HepG2 (cell line): ENCODE data around the gene NEMF. TPM values are rescaled to one million over a fixed set of nuclear protein-coding genes. Genes with fewer than 3 reads are reported as not detected.

Experiments
- AFF4 ChIP-seq: sonication (generic); formaldehyde crosslinking; IDR thresholded peaks from 2 replicates; pipeline ENCODE4 v1.4.0; 2020; ENCODE audit warnings: missing genetic modification reagents
- CREBL2 ChIP-seq: sonication (generic); formaldehyde crosslinking; IDR thresholded peaks from 2 replicates; pipeline ENCODE4 v1.8.1; 2023; ENCODE audit warnings: missing genetic modification reagents, mild to moderate bottlenecking, borderline replicate concordance
- GTF2F1 ChIP-seq: fragments of 150-350 bp; IDR thresholded peaks from 2 replicates; pipeline ENCODE4 v1.6.1; 2014; ENCODE audit warnings: low read length
- MED8 ChIP-seq: sonication (generic); formaldehyde crosslinking; IDR thresholded peaks from 2 replicates; pipeline ENCODE4 v1.8.1; 2023; ENCODE audit warnings: mild to moderate bottlenecking, missing genetic modification reagents; ENCODE audit not compliant: insufficient replicate concordance
- MEIS2 ChIP-seq: sonication (generic); formaldehyde crosslinking; IDR thresholded peaks from 2 replicates; pipeline ENCODE4 v1.9.0; 2021; ENCODE audit warnings: mild to moderate bottlenecking, missing genetic modification reagents
- NBN ChIP-seq: fragments of 450-650 bp; conservative IDR thresholded peaks from 2 replicates; pipeline ENCODE4 v1.6.1; 2017
- RBFOX2 ChIP-seq: fragments of 200-400 bp; formaldehyde crosslinking; IDR thresholded peaks from 2 replicates; pipeline ENCODE4 v1.6.1; 2017; ENCODE audit warnings: low read depth, mild to moderate bottlenecking, low read length
- XRCC5 ChIP-seq: fragments of 200-400 bp; formaldehyde crosslinking; optimal IDR thresholded peaks from 2 replicates; pipeline ENCODE3; 2017; ENCODE audit warnings: mild to moderate bottlenecking, low read length
- ZFP36L1 ChIP-seq: sonication (generic); formaldehyde crosslinking; IDR thresholded peaks from 2 replicates; pipeline ENCODE4 v1.8.0; 2022; ENCODE audit warnings: mild to moderate bottlenecking, missing genetic modification reagents, moderate library complexity
- ZNF441 ChIP-seq: sonication (generic); formaldehyde crosslinking; IDR thresholded peaks from 2 replicates; pipeline ENCODE4 v1.7.0; 2021; ENCODE audit warnings: missing genetic modification reagents, borderline replicate concordance
- ZNF644 ChIP-seq: IDR thresholded peaks from 2 replicates; pipeline ENCODE4 v1.6.1; 2016; ENCODE audit warnings: low read depth
- polyA plus RNA-seq, 8 experiments: library from polyadenylated mRNA; depleted of rRNA in 3 of 8; stranded (reverse) in 7 of 8; unstranded in 1 of 8; fragments of >200 nt; fragmentation: Illumina TruSeq in 4 of 8; extraction: Trizol in 4 of 8; gene quantifications; 2 replicates each; pipeline versions ENCODE4 v1.2.1 to v1.2.3, GENCODE V29; 2011 to 2016; ENCODE audit warnings: low read depth in 4 of 8, missing spikeins in 1 of 8, mixed read lengths in 1 of 8; ENCODE audit not compliant: insufficient read depth in 1 of 8
- total RNA-seq, 5 experiments: library from RNA; depleted of rRNA; stranded (reverse); fragments of >200 nt; fragmentation: Illumina TruSeq; extraction: Trizol; gene quantifications; 2 replicates each; pipeline ENCODE4 v1.2.3, GENCODE V29; 2016; ENCODE audit warnings: low read depth in 1 of 5
- TF ChIP-seq, protein P1 (sequence below): sonication (generic); formaldehyde crosslinking; IDR thresholded peaks from 2 replicates; pipeline ENCODE4 v1.8.0; 2022; ENCODE audit warnings: missing genetic modification reagents, mild to moderate bottlenecking, borderline replicate concordance
- TF ChIP-seq, protein P2 (sequence below), 2 experiments: sonication (generic) in 1 of 2; formaldehyde crosslinking in 1 of 2; IDR thresholded peaks; 2 replicates each; pipeline versions ENCODE4 v1.6.1 to v1.9.0; 2014 to 2022; ENCODE audit warnings: antibody characterized with exemption in 1 of 2, borderline replicate concordance in 1 of 2, inconsistent platforms in 1 of 2, low read depth in 1 of 2, missing genetic modification reagents in 1 of 2
- TF ChIP-seq, protein P3 (sequence below): sonication (generic); formaldehyde crosslinking; IDR thresholded peaks from 2 replicates; pipeline ENCODE4 v1.4.0; 2020; ENCODE audit warnings: missing genetic modification reagents

NEMF gene
- total and polyA plus RNA-seq, 2 of the 13 experiments (the other 11 are each of a cell fraction or from before 2014, with no cell fraction given), result 21.3 to 57.9 TPM

DNA sequence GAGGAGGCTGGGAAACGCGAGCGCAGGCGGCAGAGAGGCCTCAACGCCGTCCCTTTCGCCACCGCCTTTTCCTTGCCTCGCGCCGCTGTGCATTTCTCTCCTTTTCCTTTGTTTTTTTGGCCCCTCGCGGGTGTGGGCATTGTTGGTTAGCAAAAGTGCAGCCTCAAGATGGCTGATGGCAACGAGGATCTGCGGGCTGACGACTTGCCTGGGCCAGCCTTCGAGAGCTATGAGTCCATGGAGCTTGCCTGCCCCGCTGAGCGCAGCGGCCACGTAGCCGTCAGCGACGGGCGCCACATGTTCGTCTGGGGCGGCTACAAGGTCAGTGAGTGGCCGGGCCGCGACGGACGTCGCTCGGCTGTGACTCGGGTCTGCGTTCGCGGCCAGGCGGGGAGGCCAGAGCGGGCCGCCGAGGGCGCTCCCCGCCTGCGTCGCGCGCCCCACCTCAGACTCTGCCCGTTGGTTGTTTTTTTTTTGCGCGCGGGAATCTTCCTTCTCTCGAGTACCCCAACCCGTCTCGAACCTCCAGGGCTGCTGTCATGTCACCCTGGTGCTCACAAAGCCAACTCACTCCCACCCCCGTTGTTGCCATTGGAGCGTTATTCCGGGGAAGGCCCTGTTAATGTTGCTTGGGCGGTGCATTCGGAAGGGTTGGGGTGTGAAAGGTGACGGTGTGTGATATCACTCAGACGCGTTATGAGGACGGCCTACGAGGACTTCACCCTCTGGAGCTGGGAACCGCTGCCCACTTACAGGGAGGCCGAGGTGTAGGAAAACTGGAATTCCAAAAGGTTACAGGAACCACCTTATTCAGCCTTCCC, 84.1 kb downstream of the NEMF start (continued):
- TF ChIP-seq, protein P1, sequence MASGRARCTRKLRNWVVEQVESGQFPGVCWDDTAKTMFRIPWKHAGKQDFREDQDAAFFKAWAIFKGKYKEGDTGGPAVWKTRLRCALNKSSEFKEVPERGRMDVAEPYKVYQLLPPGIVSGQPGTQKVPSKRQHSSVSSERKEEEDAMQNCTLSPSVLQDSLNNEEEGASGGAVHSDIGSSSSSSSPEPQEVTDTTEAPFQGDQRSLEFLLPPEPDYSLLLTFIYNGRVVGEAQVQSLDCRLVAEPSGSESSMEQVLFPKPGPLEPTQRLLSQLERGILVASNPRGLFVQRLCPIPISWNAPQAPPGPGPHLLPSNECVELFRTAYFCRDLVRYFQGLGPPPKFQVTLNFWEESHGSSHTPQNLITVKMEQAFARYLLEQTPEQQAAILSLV (CRISPR knock-in tag), result peak; percentile 84; the same call in 1 of the 2 replicates
- no peak; the same call in 1 of the 2 replicates for TF ChIP-seq CREBL2 (CRISPR knock-in tag)
- peak; percentile 46; the same call in 1 of the 2 replicates for TF ChIP-seq MEIS2 (CRISPR knock-in tag)
- TF ChIP-seq MED8, result peak; percentile 39
- no peak for TF ChIP-seq GTF2F1
- TF ChIP-seq, protein P2, sequence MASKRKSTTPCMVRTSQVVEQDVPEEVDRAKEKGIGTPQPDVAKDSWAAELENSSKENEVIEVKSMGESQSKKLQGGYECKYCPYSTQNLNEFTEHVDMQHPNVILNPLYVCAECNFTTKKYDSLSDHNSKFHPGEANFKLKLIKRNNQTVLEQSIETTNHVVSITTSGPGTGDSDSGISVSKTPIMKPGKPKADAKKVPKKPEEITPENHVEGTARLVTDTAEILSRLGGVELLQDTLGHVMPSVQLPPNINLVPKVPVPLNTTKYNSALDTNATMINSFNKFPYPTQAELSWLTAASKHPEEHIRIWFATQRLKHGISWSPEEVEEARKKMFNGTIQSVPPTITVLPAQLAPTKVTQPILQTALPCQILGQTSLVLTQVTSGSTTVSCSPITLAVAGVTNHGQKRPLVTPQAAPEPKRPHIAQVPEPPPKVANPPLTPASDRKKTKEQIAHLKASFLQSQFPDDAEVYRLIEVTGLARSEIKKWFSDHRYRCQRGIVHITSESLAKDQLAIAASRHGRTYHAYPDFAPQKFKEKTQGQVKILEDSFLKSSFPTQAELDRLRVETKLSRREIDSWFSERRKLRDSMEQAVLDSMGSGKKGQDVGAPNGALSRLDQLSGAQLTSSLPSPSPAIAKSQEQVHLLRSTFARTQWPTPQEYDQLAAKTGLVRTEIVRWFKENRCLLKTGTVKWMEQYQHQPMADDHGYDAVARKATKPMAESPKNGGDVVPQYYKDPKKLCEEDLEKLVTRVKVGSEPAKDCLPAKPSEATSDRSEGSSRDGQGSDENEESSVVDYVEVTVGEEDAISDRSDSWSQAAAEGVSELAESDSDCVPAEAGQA (IDR thresholded peaks at IDR 0.05; ENCODE audit: low read depth), result peak; percentile 43; the same call in 1 of the 2 replicates
- TF ChIP-seq, protein P2 (CRISPR knock-in tag; IDR thresholded peaks at IDR 0.05; ENCODE audit: borderline replicate concordance), result no peak
- TF ChIP-seq ZNF441, result peak; percentile 68; the same call in 1 of the 2 replicates
- no peak for TF ChIP-seq AFF4 (CRISPR knock-in tag)
- TF ChIP-seq ZNF644, result no peak
- TF ChIP-seq XRCC5, result peak; percentile 6
- peak; percentile 87 for TF ChIP-seq RBFOX2
- TF ChIP-seq, protein P3, sequence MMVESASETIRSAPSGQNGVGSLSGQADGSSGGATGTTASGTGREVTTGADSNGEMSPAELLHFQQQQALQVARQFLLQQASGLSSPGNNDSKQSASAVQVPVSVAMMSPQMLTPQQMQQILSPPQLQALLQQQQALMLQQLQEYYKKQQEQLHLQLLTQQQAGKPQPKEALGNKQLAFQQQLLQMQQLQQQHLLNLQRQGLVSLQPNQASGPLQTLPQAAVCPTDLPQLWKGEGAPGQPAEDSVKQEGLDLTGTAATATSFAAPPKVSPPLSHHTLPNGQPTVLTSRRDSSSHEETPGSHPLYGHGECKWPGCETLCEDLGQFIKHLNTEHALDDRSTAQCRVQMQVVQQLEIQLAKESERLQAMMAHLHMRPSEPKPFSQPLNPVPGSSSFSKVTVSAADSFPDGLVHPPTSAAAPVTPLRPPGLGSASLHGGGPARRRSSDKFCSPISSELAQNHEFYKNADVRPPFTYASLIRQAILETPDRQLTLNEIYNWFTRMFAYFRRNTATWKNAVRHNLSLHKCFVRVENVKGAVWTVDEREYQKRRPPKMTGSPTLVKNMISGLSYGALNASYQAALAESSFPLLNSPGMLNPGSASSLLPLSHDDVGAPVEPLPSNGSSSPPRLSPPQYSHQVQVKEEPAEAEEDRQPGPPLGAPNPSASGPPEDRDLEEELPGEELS (CRISPR knock-in tag), result peak; percentile 32; the same call in 1 of the 2 replicates
- TF ChIP-seq ZFP36L1 (CRISPR knock-in tag), result no peak
- TF ChIP-seq NBN, result no peak
